Stimulated activated naive CD4-positive, alpha-beta T cell treated with Interleukin-2 at 50 U/mL for 16 hours (primary cell): Measurements from ENCODE around the gene SUPT5H.

Source experiments
- DNase-seq: peaks from one replicate; lab custom pipeline; 2025; lab: John Stamatoyannopoulos, UW

SUPT5H gene

DNA sequence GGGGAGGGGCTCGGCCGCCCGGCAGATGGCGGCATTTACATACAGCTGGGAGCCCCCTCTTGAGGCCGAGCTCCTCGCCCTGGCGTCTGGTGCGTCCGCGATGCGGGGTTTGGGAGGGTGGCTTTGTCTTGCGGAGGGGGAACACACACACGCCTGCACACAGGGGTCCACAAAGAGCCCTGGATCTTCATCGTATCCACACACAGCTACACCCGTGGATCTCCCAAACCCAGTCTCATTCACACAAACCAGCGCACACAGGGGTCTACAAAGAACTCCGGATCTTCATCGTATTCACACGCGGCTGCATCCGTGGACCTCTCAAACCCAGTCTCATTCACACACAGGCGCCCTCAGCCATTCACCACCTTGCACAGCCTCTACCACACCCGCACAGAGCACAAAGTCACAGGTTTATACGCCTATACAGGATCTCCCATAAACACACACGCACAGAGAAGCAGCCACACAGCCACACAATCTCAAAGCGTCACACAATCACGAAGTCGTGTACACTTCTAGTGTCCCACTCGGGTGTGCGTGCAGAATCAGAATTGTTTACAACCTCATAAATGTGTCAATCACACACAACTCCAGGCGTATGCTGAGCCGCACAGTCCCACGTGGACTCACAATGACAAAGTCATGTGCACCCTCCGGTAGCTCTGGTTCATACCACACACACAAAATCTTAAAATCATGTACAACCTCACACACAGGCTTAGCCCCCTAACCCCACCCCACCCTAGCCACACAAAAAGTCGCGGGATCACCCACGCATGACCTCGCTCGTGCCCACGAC lies 52.8 kb downstream of the SUPT5H start:
- DNase-seq: no peak

DNA sequence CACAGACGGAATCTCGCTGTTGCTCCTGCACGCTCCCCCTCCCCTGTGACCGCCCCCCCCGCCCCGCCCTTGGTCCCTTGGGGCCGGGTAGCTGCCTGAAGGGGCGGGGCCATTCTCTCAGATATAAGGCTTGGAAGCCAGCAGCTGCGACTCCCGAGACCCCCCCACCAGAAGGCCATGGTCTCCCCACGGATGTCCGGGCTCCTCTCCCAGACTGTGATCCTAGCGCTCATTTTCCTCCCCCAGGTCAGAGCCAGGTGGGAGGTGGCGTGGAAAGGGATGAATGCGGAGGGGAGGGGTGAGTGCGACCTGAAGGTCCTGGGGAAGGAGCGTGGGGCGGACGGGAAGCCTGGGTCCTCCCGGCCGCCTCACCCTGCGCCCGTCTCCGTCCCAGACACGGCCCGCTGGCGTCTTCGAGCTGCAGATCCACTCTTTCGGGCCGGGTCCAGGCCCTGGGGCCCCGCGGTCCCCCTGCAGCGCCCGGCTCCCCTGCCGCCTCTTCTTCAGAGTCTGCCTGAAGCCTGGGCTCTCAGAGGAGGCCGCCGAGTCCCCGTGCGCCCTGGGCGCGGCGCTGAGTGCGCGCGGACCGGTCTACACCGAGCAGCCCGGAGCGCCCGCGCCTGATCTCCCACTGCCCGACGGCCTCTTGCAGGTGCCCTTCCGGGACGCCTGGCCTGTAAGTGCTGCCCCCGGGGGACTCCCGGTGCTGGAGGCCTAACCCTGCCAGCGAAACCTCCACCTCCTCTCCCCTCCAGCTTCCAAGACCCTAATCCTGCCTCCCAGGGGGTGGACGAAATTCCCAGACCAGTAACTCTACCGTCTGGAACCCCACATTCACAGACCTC lies 53.6 kb downstream of the SUPT5H start, which contains the start of gene DLL3:
Gene DLL3, plus strand, starts transcription at position 150 of the 845 bp plus-strand sequence. Its CDS starts 28 bp downstream, at position 178.
- DNase-seq: peak; percentile 21

DNA sequence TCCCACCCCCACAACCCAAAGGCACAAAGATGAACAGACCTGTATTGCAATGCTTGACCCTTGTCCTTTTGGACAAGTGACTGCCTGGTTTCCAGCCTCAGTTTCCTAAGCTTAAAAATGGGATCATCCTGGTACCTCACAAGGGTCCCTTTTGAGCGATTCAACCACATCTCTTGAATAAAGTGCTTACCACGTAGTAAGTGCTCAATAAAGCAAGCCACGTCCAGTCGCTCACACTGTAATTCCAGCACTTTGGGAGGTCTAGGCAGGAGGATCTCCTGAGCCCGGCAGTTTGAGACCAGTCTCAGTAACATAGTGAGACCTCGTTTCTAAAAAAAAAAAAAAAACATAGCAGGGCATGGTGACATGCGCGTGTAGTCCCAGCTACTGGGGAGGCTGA lies 54.5 kb downstream of the SUPT5H start:
- no peak for DNase-seq

DNA sequence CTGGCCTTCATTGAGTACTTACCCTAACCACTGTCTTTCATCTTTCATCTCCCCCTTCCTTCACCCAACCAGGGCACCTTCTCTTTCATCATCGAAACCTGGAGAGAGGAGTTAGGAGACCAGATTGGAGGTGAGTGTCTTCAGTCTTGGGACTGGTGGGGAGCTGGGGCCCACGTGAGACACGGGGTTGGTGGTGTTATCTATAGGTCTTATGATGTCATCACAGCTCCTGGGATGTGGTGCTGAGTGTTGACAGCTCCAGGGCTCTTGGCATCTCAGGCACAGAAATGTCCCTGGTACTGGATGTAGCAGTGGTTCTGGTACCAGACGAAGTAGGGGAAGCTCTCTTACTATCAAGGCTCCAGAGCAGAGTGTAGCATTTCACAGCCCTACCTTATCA lies 55.2 kb downstream of the SUPT5H start:
- no peak for DNase-seq

DNA sequence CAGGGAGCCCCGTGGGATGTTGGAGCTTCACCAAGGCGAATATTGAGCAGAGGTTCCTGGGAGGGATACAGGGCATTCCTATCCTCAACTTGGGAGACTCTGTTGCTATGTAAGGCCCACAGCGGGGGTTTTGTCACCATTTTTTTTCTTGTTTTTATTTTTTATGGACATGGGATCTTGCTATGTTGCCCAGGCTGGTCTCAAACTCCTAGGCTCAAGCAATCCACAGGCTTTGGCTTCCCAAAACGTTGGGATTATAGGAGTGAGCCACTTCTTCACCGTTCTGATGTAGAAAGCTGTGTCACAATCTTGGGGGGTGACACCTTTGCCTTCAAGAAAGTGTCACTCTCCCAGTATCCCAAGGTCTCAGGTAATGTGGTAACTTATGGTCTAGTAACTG lies 56.0 kb downstream of the SUPT5H start:
- DNase-seq: no peak

DNA sequence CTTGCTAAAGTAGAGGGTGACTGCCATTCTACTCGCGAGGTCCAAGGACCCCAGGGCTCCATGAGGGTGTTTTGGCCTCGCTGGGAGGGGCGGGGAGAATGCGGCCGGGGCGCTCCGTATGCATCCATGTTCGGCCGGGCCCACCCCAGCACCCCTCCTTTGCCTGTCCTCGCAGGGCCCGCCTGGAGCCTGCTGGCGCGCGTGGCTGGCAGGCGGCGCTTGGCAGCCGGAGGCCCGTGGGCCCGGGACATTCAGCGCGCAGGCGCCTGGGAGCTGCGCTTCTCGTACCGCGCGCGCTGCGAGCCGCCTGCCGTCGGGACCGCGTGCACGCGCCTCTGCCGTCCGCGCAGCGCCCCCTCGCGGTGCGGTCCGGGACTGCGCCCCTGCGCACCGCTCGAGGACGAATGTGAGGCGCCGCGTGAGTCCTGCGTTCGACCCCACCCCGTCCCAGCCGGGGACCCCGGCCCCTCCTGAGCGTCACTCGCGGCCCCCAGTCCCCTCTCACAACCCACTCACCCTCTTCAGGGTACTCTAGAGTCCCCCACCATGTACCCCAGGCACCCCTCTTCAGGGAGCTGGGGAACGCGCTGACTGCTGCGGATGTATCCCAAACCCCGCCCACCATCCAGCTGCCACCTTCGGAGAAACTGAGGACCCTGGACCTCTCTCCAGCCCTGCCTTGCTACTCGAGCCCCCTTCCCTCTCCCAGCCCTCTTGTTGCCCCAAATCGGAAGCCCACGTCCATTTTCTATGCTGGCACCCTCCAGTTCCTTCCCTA lies 57.4 kb downstream of the SUPT5H start:
- DNase-seq: peak; percentile 62

DNA sequence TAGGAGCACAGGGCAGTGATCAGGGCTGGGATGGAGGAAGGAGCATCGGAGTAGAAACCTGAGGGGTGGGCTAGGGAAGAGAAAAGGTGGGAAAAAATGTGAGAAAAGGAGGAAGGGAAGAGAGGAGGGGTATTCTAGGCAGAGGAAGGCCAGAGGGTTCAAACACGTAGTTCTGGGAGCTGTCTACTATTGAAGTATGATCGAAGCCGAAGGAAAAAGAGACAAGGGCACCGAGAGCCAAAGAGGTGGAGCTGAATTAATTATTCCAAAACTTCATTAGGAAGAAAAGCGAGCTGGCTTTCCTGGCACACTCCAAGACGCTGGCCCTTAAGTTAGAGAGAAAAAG lies 61.2 kb downstream of the SUPT5H start:
- no peak for DNase-seq

DNA sequence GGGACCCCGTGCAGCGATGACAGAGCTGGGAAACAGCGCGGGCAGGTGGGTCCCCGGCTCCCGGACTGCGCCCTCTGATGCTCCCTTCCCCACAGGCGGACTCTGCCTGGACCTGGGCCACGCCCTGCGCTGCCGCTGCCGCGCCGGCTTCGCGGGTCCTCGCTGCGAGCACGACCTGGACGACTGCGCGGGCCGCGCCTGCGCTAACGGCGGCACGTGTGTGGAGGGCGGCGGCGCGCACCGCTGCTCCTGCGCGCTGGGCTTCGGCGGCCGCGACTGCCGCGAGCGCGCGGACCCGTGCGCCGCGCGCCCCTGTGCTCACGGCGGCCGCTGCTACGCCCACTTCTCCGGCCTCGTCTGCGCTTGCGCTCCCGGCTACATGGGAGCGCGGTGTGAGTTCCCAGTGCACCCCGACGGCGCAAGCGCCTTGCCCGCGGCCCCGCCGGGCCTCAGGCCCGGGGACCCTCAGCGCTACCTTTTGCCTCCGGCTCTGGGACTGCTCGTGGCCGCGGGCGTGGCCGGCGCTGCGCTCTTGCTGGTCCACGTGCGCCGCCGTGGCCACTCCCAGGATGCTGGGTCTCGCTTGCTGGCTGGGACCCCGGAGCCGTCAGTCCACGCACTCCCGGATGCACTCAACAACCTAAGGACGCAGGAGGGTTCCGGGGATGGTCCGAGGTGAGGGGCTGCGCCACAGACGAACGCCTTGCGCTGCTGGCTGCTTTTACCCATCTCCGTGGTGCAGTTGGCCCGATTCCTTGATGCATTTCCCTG lies 61.7 kb downstream of the SUPT5H start:
- DNase-seq: peak; percentile 60

DNA sequence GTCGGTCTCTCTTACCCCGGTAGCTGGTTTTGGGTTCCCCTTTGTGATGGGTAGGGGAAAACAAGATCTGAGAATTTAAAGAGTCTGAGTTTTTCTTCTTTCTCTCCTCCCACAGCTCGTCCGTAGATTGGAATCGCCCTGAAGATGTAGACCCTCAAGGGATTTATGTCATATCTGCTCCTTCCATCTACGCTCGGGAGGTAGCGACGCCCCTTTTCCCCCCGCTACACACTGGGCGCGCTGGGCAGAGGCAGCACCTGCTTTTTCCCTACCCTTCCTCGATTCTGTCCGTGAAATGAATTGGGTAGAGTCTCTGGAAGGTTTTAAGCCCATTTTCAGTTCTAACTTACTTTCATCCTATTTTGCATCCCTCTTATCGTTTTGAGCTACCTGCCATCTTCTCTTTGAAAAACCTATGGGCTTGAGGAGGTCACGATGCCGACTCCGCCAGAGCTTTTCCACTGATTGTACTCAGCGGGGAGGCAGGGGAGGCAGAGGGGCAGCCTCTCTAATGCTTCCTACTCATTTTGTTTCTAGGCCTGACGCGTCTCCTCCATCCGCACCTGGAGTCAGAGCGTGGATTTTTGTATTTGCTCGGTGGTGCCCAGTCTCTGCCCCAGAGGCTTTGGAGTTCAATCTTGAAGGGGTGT lies 62.5 kb downstream of the SUPT5H start:
- no peak for DNase-seq

DNA sequence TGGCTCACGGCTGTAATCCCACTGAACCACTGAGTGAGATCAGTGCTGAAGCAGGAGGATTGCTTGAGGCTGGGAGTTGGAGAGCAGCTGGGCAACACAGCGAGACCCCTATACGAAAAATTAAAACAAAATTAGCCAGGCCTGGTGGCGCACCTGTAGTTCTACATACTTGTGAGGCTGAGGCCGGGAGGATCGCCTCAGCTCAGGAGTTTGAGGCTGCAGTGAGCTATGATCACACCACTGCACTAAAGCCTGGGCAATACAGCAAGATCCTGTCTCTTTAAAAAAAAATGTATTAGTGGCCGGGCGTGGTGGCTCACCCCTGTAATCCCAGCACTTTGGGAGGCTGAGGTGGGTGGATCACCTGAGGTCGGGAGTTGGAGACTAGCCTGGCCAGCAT lies 63.2 kb downstream of the SUPT5H start:
- DNase-seq: no peak

DNA sequence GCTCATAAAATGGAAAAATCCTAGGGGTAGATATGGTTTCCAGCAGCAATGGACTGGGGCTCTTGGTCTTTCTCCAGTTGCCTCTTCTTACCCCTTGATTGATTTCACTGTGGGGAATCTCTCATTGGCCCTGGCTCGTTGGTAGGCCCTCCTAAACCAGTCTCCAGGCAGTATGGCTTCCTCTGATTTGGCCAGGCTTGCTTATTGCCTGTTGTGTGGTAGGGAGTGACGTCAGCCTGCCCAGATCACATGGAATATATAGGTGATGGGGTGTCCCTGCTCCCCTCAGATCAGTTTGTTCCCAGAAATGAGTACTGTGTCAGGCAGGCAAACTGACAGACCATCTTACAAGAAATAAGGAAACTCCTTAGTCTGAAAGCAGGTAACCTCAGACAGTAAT lies 63.9 kb downstream of the SUPT5H start:
- DNase-seq: no peak

DNA sequence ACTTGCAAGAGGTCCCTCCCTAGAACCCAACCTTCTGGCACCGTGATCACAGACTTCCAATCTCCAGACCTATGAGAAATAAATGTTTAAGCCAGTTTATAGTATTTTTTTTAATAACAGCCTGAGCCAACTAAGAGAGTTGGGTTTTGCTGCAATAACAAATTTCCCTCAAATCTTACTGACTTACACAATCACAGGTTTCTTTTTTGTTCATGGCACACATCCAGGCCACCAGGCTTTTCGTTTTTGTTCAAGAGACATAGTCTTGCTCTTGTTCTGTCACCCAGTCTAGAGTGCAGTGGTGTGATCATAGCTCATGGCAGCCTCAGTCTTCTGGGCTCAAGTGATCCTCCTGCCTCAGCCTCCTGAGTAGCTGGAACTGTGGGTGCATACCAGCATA lies 67.6 kb downstream of the SUPT5H start:
- DNase-seq: no peak

DNA sequence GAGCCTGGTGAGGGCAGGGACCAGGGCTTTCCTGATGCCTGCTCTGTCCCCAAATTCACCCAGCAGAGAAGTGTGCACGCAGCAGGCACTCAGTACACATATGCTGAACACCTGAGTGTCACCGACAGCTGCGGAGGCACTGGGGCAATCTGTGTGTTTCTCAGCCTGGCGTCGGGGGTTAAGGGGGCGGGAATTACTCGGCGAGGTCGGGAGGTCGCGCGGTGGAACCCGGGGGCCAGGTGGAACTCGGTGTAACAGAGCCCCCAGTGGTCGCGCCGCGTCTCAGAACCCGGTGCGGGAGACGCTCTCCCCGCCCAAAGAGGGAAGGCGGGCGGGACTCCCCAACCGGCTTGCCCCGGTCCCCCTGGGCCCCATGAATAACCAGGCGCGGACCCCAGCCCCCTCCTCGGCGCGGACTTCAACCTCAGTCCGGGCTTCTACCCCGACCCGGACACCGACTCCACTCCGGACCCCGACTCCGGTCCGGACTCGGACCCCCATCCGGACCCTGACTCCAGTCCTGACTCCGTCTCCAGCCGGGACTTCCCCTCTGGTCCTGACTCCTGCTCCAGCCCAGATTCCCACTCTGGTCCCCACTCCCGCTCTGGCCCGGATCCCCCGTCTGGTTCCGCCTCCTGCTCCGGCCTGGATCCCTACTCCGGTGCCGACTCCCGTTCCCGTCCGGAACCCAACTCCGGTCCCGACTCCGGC lies 69.6 kb downstream of the SUPT5H start, which contains the start of gene SELENOV:
Gene SELENOV, plus strand, starts transcription at position 300 of the 711 bp plus-strand sequence. Its CDS starts 74 bp downstream, at position 374.
- DNase-seq: no peak

DNA sequence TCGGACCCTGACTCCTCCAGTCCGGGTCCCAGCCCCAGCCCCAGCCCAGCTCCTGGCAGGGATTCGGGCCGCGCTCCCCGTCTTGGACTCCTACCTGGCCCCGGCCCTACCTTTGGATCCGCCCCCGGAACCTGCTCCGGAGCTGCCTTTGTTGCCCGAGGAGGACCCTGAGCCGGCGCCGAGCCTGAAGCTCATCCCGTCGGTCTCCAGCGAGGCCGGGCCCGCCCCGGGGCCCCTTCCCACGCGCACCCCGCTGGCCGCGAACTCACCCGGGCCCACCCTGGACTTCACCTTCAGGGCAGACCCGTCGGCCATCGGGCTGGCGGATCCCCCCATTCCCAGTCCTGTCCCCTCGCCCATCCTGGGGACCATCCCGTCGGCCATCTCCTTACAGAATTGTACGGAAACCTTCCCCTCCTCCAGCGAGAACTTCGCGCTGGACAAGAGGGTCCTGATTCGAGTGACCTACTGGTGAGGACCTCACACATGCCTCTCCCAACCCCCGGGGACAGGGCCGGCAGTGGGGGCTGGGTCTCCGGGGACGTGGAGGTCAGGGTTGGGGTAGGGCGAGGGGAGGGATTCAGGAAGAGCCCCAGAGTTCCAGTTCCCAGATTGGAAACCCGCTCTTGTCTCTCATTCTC lies 70.3 kb downstream of the SUPT5H start:
- DNase-seq: no peak

DNA sequence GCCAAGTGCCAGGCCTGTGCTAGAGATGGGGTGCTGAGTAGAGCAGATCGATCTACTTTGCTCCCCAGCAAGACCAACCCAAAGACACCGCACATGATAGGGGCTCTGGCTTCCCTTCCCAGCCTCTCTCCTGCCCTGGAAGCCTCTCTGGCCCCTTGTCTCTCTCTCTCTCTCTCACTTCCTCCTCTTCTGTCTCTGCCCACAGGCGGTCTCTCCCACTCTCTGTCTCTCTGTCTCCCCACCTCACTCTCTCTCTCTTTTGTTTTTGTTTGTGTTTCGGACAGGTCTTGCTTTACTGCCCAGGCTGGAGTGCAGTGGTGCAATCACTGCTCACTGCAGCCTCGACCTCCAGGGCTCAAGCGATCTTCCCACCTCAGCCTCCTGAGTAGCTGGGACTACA lies 70.9 kb downstream of the SUPT5H start:
- DNase-seq: no peak

DNA sequence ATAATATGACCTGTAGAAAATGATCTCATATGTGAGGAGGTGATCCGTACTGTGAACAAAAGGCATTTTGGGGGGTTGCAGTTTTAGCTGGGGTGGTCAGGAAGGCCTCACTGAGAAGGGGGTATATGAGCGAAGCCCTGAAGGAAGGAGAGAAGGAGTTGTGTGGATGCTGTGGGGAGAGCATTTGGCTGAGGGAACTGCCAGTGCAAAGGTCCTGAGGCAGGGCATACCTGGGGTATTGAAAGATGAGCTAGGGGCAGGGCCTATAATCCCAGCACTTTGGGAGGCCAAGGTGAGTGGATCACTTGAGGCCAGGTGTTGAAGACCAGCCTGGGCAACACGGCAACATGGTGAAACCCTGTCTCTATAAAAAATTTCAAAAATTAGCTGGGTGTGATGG lies 72.0 kb downstream of the SUPT5H start:
- no peak for DNase-seq

DNA sequence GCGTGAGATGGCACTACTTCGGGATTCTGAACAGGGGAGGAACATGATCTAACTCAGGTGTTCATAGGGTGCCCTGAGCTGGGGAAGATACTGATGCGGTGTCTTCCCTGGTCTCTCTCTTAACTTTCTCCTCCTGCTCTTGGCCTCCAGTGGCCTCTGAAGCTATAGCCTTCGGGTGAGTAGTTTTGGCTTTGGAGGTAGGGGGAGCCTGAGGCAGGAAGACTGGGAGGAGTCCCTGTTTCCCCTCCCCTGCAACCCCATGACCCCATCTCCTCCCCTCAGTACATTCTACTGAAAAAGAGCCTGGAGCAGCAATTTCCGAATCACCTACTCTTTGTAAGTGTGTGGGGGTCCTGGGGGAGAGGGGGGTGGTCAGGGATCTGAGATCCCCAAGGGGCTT lies 73.1 kb downstream of the SUPT5H start:
- no peak for DNase-seq

DNA sequence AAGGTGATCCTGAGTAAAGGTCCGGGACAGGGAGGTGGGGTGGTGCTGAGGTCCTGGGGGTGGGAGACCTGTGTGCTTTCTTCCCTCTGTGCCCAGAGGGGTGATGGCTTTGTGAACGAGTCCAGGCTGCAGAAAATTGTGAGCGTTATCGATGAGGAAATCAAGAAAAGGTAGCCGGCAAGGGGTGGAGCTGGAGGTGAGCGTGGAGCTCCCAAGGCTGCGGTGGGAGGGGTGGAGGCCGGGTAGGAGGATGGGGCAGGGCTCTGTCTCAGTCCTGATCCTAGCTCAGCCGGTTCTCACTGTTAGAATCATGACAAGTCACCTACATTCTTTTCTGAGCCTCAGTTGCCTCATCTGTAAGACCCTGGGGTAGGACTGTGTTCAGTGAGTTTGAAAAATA lies 73.6 kb downstream of the SUPT5H start:
- DNase-seq: no peak

DNA sequence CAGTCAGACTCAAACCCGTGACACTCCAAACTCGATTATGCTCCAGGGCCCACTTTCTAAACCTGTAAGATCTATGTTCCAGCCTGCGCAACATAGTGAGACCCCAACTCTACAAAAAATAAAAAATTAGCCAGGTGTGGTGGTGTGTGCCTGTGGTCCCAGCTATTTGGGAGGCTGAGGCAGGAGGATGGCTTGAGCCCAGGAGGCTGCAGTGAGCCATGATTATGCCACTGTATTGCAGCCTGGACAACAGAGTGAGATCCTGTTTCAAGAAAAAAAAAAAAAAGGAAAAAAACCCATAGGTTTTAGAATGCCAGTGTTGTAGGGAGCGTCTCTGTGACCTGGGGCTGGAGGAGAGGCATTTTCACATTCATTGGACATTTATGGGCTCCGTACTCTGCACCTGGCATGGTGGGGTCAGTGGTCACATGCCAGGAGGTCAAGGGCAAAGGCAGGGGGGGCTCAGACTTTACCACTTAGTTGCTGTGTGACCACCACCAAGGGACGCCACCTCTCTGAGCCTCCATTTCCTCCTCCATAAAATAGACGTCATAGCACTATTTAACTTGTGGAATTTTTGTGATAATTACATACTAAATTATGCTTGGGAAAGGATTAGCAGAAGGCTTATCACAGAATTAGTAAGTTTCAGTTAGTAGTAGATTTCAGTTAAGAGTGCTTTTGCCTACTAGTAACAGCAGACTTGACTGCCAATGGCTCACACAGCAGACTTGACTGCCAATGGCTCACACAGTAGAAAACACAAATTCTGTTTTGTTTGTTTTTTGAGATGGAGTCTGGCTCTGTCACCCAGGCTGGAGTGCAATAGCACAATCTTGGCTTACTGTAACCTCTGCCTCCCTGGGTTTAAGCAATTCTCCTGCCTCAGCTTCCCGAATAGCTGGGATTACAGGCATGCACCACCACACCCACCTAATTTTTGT lies 75.4 kb downstream of the SUPT5H start:
- no peak for DNase-seq
